SK-N-DZ (cell line): ENCODE results near the gene FERMT2.
A peak's percentile ranks its signal among the peaks of the same experiment; 100 is the strongest.
"Not testable (repeated sequence)": the region's sequence is repeated elsewhere in the genome, so short reads cannot be mapped to it uniquely, and the experiment has no call there.

Experiments used
- DNase-seq: peaks from one replicate; pipeline ENCODE4 v3.0.0-alpha.2; 2015; ENCODE audit warnings: low spot score

FERMT2 gene

DNA sequence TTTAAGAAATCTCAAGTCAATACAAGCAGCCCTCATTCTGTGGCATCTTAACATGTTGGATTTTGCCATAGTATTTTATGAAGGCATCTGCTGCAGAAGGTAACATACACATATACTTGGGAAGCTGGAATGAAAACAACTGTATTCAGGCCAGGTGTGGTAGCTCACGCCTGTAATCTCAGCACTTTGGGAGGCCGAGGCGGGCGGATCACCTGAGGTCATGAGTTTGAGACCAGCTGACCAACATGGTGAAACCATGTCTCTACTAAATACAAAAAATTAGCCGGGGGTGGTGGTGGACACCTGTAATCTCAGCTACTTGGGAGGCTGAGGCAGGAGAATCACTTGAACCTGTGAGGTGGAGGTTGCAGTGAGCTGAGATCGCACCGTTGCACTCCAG, 86.0 kb downstream of the FERMT2 start:
- not testable (repeated sequence) for DNase-seq

DNA sequence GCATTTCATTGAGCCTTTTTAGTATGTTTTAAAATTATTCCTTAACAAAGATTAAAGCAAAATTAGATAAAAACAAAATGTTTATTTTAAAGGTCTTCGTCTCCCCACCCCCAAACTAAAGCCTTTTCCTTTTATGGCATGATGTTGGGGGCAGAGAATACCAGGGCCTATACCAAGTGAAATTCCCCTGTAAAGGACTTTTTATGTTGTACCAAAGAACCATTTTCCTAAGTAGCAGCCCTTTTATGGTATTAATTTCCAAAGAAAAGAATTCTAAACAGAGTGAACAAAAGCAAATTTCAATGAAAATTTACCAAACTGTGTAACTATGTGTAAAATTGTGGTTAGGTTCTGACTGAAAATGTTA, 87.5 kb downstream of the FERMT2 start:
- DNase-seq: no peak

DNA sequence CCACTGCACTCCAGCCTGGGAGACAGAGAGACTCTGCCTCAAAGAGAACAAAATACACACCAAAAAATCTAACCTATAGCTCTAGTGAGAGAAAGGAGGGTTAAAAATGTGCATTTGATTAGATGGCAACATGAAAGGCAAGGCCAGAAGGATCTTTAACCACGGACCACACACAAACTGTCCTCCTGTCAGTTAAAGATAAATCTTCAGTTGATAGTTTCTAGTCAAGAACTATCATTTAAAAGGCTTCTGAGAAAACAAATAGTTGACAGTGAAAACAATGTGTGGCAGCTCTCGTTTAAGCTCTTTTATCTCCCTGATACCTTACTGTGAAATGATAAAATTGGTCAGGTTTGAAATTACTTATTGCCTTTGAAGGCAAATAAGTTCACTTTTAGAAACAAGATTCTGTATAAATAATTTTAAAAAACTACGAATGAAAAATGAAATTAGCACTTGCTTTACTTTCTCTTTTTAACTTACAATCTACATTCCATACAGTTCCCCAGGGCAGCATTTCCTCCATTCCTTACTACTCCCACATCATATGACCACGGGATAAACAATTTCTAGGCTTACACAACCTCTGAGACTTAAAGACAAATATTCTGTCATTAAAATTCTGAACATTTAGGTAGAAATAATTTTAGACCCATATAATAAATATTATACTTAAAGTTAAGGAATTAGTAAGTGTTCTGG, 88.1 kb downstream of the FERMT2 start:
- no peak for DNase-seq

DNA sequence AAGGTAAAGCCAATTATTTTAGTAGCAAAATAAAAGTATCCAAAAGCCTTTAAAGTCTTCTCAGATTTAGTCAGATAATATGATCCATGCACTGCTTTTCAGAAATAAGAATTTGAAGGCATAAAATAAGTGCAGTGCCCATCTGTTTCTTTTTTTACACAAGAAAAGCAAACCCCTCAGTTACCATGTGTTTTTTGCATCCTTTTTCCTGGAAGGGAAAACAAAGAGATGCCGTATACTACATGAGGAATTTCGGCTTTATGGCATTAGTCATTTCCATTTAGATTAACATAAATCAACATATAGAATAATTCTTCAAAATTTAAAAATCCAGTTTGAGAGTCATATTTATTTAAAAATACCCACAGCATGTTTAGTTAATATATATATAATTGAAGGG, 89.4 kb downstream of the FERMT2 start:
- DNase-seq: no peak

DNA sequence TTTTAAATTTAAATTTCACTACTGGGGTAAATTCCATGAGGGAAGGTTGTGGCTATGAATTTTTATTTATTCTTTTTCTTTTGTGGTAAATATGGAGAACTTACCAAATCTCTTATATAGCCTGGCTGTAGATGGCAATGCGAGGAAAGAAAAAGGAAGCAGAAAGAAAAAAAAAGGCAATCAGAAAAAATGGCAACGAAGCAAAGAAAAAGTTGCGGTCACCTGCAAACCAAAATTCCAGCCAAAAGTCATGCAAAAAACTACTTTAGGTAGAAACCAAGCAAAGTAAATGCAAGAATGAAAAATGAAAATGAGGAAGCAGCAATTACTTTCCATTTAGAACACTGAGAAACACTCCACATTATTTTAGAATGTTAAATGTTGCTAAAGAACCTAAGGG, 89.9 kb downstream of the FERMT2 start:
- no peak for DNase-seq

DNA sequence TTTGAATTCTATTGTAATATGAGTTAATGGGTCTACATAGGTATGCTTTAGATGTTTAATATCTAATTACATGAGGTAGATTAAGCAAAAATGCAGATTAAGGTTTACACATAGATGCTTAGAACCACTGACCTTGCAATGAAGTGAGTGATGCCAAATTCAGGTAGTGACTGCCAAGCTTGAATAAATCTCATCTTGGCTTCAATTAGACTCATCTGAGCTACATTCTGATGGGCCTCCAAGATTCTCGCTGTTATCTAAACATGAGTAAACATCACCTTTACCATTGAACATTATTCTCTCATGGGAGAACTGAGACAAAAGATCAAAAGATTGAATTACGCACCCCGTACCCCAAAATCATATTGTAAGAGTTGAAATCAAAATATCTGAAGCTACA, 90.6 kb downstream of the FERMT2 start:
- no peak for DNase-seq

DNA sequence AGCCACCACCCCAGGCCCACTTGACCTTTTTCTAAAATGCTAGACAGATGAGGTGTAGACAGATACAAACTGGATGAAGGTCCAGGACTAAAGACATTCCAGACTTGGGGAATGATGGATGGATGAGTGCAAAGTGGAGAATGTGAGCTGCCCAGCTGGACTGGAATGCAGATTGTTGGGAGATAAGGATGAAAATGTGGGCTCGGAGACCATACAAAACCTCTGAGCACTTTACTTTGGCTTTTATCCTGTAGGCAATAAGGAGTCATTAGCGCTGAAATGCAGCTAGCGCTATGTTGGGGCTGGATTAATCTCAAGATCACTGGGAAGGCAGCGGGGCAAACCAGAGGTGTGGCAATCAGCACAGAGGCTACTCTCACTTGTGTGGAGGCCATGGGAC, 94.7 kb downstream of the FERMT2 start:
- DNase-seq: peak; percentile 24

DNA sequence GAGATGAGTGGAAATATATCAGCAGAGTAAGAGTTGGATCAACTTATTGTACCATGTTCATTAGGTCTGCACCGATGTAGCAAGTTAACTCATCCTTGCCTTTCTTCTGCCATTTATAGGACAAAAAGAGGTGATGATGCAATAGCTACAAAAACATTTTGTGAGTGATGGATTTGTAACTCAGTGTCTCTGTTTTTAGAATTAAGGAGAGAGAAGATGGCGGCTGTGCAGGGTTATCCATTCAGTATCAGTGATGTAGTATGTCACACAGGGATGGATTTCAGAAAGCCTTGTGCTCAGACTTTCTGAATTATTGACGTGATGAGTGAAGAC, 97.4 kb downstream of the FERMT2 start:
- DNase-seq: no peak

DNA sequence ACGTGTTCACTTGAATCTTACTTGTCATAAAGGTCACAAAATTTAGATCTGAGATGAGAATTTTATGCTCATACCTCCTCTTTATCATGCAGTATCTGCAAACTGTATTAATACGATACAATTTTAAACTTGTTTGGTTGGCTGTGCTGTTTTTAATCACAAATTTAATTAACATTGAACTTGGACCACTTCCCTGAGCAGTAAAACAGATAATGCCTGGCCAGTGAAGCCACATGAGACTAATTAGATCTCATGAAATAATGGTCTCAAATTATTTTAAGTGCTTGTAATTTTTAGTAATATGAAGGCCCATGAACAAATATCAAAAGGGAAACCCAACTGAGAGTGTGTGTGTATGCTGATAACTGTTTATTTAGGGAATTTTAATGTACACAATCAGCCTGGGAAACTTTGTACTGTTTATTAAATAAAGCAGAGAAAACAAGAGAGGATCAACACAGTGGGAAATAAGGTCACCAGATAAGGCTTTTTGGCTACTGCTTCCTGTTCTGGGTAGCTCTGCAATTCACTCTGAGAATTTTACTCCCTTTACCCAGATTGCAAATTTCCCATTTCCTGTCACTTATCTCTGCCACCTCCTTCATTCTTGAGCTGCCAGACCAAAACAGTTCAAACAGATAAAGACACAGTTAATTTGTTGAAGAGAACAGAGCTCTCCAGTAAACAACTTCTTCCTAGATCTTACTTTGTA, 97.9 kb downstream of the FERMT2 start:
- peak; percentile 51 for DNase-seq

DNA sequence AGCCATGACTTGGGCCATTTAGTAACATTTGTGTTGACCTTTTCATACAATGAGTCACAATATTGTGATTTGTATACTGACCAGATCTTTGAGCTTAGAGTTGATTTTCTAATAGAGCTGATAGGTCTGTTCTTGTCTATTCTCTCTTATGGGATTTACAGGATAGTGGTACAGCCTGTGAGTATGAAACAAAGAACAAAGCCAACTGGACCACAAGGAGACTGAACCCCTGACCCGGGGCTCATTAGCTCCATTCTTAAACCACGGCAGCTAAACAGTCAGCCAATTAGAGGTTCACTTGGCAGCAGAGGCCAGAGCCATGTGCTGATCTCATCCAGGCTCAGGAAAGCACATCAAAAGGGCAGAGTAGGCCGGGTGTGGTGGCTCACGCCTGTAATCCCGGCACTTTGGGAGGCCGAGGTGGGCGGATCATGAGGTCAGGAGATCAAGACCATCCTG, 100.4 kb downstream of the FERMT2 start:
- no peak for DNase-seq

DNA sequence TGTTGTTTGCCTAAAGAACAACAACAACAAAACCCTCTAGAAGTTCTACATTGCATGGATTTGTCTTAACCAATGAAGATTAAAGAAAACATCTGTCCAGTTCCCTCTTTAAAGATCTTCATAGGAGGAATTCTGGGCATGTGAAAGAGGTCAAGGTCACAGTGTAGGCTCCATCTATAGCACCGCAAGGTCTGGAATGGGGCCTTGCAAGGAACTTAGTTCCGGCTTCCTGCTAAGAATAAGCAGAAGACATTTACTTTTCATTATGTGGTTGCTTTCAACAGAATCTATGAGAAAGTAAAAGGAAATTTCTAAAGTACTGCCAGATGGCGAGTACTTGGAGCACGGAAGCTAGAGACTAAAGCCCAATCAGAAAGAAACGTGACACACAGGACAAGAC, 102.2 kb downstream of the FERMT2 start:
- no peak for DNase-seq

DNA sequence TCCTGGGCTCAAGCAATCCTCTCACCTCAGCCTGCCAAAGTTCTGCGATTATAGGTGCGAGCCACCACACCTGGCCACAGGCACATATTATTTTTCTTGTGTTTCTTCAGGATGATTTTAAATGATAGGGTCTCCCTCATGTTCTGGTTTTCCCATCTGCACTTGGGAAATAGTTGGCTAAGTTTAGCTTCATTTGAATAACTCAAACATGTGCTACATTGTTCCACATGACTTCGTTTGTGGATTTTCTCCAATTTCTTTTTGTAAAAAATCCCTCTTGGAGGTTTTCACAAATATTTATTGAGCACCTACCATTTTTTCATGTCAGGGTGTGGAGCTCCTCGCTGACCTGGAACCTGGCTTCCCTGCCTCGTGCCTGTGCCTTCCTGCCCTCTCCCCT, 104.3 kb downstream of the FERMT2 start:
- no peak for DNase-seq

DNA sequence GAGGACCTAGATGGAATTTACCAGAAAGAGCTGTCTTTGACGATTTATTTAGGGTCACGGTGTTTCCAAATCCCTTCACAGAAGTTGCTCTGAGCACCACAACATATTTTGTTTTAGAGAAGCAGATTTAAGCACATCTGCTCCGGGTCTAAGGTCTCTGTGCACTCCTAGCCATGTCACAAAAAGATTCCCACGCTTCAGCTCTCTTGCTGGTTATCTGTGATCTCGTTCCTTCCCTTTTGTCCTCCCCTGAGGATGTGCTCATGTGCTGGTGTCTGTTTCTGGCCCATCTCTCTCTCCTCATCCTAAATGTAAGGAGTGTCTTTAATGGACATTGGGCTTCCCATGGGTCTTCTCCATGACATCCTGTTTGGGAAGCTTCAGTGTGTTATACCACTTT, 105.8 kb downstream of the FERMT2 start:
- DNase-seq: no peak

DNA sequence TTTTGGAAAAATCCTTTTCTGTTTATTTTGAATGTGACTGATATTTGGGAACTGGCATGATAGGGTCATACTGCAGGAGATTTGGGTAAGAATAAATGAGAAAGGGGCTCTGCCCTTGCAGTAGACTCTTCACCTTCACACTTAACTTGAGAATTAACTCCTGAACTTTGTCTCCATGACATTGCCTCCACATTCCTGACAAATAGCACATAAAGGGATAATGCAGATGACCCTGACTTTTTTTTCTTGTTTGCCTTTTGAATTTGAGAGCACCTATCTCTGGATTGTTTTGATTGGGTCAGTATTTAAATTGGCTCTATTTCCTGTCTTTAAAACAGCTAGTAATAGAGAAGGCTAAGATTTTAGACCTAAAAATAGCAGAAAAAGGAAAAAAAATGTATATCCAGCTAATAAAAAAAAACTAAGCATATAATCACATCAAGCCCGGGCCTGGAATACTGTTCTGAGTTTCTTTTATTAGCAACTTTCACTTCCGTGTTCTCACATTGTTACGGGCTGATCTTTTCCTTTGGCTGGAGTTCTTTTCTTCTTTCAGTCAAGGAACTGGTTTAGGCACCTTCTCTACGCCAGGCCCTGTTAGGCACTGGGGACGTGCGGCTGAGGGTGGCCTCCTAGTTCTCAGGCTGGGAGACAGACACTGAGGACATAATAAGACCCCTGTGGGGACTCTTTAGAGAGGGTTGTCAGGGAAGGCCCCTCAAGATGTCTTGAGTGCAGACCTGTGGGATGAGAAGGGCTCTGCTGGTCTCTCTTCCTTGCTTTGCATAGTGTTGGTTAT, 106.4 kb downstream of the FERMT2 start:
- DNase-seq: no peak

DNA sequence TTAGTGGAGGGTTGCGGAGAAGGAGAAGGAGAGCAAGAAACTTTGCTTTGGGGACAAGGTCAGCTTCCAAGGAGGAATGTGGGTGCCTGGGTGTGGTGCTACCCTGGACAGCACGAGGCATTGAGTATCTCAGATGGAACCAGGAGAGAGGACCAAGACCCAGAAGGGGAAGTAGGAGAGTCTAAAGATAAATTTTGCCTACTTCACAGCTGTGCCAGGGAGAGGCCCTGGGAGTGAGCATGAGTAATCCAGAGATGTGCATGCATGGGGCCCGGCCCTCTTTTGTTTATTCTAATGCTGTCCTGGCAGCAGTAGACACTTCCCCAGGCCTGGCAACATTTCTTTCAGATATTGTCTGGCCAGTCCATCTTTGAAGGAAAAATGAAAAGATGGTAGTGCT, 110.0 kb downstream of the FERMT2 start:
- no peak for DNase-seq

DNA sequence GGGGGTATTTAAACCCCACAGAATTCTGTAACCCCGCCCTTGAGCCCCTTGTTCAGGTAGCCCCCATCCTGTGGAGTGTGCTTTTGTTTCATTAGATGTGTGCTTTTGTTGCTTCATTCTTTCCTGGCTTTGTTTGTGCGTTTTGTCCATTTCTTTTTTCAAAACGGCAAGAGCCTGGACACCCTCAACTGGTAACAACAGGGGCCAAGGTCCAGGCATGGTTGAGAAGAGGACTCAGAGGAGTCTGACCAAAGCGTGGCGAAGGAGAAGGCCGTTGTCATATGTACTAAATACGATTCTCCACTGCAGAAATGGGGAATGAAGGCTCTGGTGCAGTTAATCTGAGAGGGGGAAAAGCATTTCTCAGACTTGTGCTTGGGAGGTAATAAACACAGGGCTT, 113.4 kb downstream of the FERMT2 start:
- DNase-seq: no peak

DNA sequence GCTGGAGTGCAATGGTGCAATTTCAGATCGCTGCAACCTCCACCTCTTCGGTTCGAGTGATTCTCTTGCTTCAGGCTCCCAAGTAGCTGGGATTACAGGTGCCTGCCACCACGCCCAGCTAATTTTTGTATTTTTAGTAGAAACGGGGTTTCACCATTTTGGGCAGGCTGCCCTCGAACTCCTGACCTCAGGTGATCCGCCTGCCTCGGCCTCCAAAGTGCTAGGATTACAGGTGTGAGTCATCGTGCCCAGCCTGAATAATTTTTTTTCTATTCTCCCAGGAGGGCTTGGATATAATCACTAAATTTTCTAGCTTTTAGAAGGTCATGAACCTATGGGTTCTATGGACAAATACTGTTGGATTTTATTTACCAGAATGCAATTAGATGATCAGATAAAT, 114.8 kb downstream of the FERMT2 start:
- DNase-seq: no peak

DNA sequence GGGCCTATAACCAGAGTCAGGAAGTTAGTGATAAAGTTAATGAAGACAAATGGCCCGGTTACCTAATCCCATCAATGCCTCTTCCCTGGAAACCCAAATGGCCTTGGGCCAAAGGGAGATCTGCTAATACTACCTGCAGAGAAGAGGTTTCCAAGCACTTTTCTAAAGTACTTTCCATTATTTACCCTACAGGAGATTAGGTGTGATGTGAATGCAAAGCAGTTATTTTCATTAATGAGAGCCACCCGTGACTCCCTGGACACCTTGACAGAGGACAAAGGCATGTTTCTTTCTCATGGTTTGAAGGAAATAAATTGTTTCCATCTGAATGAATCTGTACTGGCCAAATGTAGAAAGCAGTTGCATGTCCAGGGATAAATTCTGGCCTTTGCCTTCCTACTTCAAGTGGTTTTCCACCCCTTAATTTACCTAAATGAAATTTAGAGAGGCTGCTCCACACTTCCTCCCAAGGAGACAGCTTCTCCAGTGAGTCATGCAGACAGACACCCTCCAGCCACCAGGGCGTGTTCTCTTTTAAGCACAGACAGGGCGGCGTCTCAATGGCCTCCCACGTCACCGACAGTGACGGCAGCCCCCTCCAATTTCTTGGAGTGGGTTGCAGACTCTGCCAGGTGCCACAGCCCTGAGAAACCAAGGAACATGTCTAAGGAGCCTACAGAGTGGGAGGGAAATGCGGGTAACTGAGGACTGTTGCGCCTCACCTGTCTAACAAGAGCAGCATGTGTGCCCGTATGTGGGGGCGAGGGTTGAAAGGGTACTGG, 115.5 kb downstream of the FERMT2 start:
- DNase-seq: peak; percentile 42

DNA sequence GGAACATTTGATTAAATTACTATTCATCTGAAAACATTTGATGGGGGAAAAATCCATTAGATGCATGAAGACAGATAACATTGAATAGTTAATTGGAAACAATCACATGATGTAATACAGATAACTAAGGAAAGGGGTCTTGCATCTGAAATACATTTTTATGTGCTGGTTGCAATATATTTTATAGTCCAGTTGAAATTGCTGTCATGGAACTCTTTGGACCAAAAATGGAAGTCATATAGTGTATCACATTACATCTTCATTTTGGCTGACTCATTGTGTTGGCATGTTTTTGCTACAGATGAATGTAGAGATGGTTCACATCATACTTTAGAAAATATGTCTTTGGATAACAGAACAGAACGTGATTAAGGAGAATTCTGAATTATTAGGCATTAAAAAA, 116.4 kb downstream of the FERMT2 start:
- DNase-seq: peak; percentile 16

DNA sequence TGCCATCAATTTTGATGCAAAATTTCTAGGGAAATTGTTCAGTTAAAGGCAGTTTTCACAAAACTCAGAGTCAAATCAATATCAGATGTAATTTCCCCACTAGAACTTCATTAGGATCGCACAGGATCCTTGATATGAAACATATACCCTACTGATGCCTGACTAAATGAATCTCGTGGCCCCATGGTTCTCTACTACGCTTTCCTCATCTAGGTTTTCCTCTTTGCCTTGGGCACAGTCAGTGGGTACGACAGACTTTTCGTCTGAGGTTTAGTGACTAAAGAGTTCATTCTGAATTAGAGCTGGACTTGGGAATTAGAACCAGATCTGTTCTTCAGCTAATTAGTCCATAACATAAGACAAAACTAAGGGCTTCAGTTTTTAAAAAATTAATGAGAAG, 117.0 kb downstream of the FERMT2 start:
- peak; percentile 37 for DNase-seq

DNA sequence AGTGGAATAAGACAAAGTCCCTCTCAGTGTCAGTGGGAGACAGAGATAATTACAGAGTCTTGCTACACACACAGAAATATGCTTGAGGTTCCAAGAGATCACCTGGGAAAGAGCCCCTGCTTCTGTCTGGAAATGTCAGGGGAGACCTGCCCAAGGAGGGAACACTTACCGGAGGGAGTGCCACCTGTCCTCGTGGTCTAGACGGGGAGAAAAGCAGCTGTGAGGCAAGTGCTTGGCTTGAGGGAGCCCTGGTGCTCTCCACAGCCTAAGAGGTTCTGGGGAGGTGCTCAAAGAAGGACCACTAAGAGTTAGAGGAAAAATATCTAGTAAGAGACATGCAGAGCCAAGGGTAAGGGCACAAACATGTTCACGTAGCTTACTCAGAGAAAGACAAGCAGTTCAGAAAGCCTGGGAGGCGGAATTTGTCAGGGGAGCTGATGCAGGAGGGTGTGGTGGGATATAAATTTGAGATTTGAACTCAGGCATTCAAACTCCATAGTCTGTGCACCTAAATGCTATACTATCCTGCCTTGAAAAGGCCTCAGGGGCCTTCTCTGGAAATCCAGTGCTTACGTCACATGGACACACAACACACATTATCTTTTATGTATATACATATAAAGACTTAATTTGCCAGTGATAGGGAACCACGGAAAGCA, 121.2 kb downstream of the FERMT2 start:
- DNase-seq: no peak
